DMS79 treated with DMSO at 0.1 percent for 48 hours (cell line): Measurements from ENCODE around the gene RBM8A.

ENCODE experiments used
- DNase-seq: peaks from one replicate; lab custom pipeline; 2025; lab: John Stamatoyannopoulos, UW

The RBM8A gene

GRCh38 chr1:145916745-145917144 is 10.5 kb downstream of the RBM8A start:
- no peak for DNase-seq

- no peak for DNase-seq
Observed at GRCh38 chr1:145912128-145912641, 15.1 kb downstream of the RBM8A start.

GRCh38 chr1:145908653-145909052 is 18.6 kb downstream of the RBM8A start:
- no peak for DNase-seq

GRCh38 chr1:145906954-145907753 is 20.1 kb downstream of the RBM8A start:
- no peak for DNase-seq

- DNase-seq = no peak
Observed at GRCh38 chr1:145901312-145902021, 25.8 kb downstream of the RBM8A start.

GRCh38 chr1:145898756-145899155 is 28.5 kb downstream of the RBM8A start:
- no peak for DNase-seq

- DNase-seq = no peak
Observed at GRCh38 chr1:145897969-145898368, 29.3 kb downstream of the RBM8A start.

GRCh38 chr1:145895471-145895870 is 31.8 kb downstream of the RBM8A start:
- no peak for DNase-seq

GRCh38 chr1:145893306-145894055 is 33.8 kb downstream of the RBM8A start:
- DNase-seq = no peak

- peak; percentile 68 for DNase-seq
Observed at GRCh38 chr1:145892486-145893087, 34.7 kb downstream of the RBM8A start.

GRCh38 chr1:145891587-145892485 is 35.4 kb downstream of the RBM8A start:
- DNase-seq = peak; percentile 98

GRCh38 chr1:145891143-145891542 is 36.1 kb downstream of the RBM8A start:
- peak; percentile 15 for DNase-seq

- DNase-seq = no peak
Observed at GRCh38 chr1:145889722-145890121, 37.6 kb downstream of the RBM8A start.

- DNase-seq = no peak
Observed at GRCh38 chr1:145887631-145888030, 39.7 kb downstream of the RBM8A start.

- DNase-seq = no peak
Observed at GRCh38 chr1:145886816-145887215, 40.5 kb downstream of the RBM8A start.

- no peak for DNase-seq
Observed at GRCh38 chr1:145886390-145886789, 40.9 kb downstream of the RBM8A start.

- no peak for DNase-seq
Observed at GRCh38 chr1:145885738-145886287, 41.5 kb downstream of the RBM8A start, which contains the start of gene ANKRD35. ANKRD35 (minus strand) TSS chr1:145885866; CDS start chr1:145885758, 108 bp downstream.

GRCh38 chr1:145884675-145885074 is 42.6 kb downstream of the RBM8A start:
- DNase-seq = no peak

GRCh38 chr1:145879775-145880174 is 47.5 kb downstream of the RBM8A start:
- DNase-seq = peak; percentile 84

GRCh38 chr1:145878724-145879123 is 48.6 kb downstream of the RBM8A start:
- no peak for DNase-seq
